Calu3 (cell line): ENCODE results near the gene RPS6KA4. TPM values are rescaled to one million over a fixed set of nuclear protein-coding genes. Genes with fewer than 3 reads are reported as not detected.

Source experiments
- BruUV-seq: library from RNA; stranded (reverse); fragments of 400-500 nt; replicated peaks from 2 replicates; lab custom pipeline; 2021; lab: Mats Ljungman, UMichigan
- CTCF ChIA-PET: fragments of 300-600 bp; sonication (Branson Sonifier 250); formaldehyde crosslinking; loops from one replicate; lab custom pipeline; 2022; ENCODE audit warnings: antibody characterized with exemption; lab: Charles Lee
- DNase-seq: peaks from one replicate; pipeline ENCODE4 v3.0.0; 2022
- H3K27ac Mint-ChIP-seq: one replicate; pipeline ENCODE4 v1.8.0; 2022; ENCODE audit warnings: mixed read lengths; ENCODE audit not compliant: unreplicated experiment
- H3K27me3 Mint-ChIP-seq: one replicate; pipeline ENCODE4 v1.8.0; 2022; ENCODE audit warnings: mixed read lengths; ENCODE audit not compliant: unreplicated experiment
- H3K36me3 Mint-ChIP-seq: one replicate; pipeline ENCODE4 v1.8.0; 2022; ENCODE audit warnings: mild to moderate bottlenecking, moderate library complexity, mixed read lengths; ENCODE audit not compliant: insufficient read depth, unreplicated experiment
- H3K4me1 Mint-ChIP-seq: one replicate; pipeline ENCODE4 v1.8.0; 2022; ENCODE audit warnings: mild to moderate bottlenecking, low read depth, mixed read lengths; ENCODE audit not compliant: unreplicated experiment
- H3K4me3 Mint-ChIP-seq: one replicate; pipeline ENCODE4 v1.8.0; 2022; ENCODE audit warnings: mild to moderate bottlenecking, low read depth, moderate library complexity, mixed read lengths; ENCODE audit not compliant: unreplicated experiment
- H3K9me3 Mint-ChIP-seq: one replicate; pipeline ENCODE4 v1.8.0; 2022; ENCODE audit warnings: low read depth, mixed read lengths; ENCODE audit not compliant: unreplicated experiment
- intact Hi-C: fragments of 100-400 bp; cut with micrococcal nuclease; formaldehyde crosslinking; loops from one replicate; pipeline ENCODE4 v1.10.0; 2022; ENCODE audit not compliant: unreplicated experiment
- total RNA-seq: library from RNA; stranded (reverse); gene quantifications from 2 replicates; pipeline ENCODE4 v1.2.3, GENCODE V29; 2022
- TF ChIP-seq, protein P1 (sequence below): fragments of 200-600 bp; IDR thresholded peaks from one replicate; pipeline ENCODE4 v1.8.0; 2022; ENCODE audit warnings: antibody characterized with exemption; ENCODE audit not compliant: unreplicated experiment

Gene RPS6KA4
- total RNA-seq, 1 experiment from 2014 or later: 46.0 TPM

DNA sequence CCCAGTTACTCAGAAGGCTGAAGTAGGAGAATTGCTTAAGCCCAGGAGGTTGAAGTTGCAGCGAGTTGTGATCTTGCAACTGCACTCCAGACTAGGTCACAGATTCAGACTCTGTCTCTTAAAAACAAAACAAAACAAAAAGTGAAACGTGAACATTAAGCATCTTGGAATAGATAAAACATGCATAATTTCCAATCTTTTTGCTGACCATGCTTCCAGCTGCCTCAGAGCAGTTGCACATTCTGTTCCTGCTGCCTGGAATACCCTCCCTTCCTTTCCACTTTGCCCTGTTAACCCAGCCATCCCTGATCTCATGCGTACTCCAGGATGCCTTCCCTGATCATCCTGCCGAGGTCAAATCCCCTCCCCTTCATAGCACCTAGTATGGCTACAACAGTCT, 19.7 kb upstream of the RPS6KA4 start:
- no TSS peak for BruUV-seq
- intact Hi-C loops: no loop called here
- CTCF ChIA-PET: no interaction called here
- Mint-ChIP-seq H3K9me3 (no peaks in the 10 kb centered on the region), H3K27me3 (no peaks in the 10 kb centered on the region), H3K36me3 (peaks cover 8% of the 10 kb centered on the region), H3K4me3 (no peak overlapping the region), H3K4me1 (peaks cover 14% of the 10 kb centered on the region), H3K27ac (no peak overlapping the region)
- no peak for DNase-seq
- TF ChIP-seq, protein P1, sequence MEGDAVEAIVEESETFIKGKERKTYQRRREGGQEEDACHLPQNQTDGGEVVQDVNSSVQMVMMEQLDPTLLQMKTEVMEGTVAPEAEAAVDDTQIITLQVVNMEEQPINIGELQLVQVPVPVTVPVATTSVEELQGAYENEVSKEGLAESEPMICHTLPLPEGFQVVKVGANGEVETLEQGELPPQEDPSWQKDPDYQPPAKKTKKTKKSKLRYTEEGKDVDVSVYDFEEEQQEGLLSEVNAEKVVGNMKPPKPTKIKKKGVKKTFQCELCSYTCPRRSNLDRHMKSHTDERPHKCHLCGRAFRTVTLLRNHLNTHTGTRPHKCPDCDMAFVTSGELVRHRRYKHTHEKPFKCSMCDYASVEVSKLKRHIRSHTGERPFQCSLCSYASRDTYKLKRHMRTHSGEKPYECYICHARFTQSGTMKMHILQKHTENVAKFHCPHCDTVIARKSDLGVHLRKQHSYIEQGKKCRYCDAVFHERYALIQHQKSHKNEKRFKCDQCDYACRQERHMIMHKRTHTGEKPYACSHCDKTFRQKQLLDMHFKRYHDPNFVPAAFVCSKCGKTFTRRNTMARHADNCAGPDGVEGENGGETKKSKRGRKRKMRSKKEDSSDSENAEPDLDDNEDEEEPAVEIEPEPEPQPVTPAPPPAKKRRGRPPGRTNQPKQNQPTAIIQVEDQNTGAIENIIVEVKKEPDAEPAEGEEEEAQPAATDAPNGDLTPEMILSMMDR: no peak

DNA sequence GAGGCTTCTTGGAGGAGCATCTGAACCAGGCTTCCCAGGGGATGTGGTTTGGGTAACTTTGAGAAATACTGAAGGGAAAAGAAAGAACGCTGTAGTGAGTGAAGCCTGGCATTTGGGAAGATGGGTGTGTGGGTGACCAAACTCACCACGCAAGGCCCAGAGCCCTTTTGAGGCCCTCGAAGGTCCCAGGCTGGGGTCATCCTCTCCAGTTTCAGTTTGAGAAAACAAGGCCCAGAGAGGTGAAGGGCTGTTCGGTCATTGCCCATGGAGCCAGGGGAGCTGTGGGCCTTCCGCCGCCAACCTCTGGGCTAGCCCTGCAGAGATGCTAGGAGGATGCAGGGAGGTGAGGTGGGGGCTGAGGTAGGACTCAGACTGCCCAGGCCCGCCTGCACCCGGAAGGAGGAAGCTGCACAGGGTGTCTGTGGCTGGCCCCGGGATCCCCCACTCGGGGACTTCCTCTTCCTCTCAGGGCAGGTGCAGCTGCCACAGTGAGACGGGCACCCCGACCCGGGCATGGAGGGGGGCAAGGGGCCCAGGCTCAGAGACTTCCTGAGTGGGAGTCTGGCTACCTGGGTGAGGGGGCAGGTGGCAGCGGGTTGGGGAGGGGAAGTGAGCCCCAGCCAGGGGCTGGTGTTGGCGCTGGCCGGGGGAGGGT, 19.1 kb upstream of the RPS6KA4 start, which contains the start of gene CCDC88B:
CCDC88B (plus strand) TSS at position 451 of the 655 bp plus-strand sequence; CDS start at position 514, 63 bp downstream.
- H3K27ac Mint-ChIP-seq: no peak within 1 kb of the TSS
- CTCF ChIA-PET: no interaction called here
- peaks cover 10% of the 10 kb centered on the region for H3K4me1 Mint-ChIP-seq
- H3K4me3 Mint-ChIP-seq: no peak within 1 kb of the TSS
- DNase-seq: no peak
- intact Hi-C loops: no loop called here
- H3K27me3 Mint-ChIP-seq: no peaks in the 10 kb centered on the region
- no TSS peak for BruUV-seq
- peaks cover 6% of the 10 kb centered on the region for H3K36me3 Mint-ChIP-seq
- TF ChIP-seq, protein P1: no peak
- H3K9me3 Mint-ChIP-seq: no peaks in the 10 kb centered on the region

DNA sequence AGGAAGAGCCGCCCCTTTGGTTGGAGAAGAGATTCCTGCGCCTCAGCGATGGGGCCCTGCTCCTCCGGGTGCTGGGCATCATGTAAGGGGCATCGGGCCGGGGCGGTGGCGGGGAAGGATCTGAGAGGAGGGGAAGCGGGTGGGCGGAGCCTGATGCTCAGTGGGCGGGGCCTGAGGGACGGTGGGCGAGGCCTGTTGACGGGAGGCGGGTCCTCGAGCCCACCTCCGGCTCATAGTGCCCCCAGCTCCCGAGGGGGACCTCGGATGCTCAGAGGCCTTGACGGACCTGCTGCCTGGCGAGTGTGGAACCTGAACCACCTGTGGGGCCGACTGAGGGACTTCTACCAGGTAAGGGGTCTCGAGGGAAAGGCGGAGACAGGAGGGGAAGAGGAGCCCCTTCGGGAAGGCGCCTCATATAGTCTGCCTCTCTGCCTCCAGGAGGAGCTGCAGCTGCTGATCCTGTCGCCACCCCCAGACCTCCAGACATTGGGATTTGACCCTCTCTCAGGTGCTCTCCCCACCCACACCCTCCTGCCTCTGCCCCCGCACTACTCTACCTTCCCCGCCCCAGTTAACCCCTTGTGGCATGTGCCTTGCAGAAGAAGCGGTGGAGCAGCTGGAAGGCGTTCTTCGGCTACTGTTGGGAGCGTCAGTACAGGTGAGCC, 18.2 kb upstream of the RPS6KA4 start:
- DNase-seq: no peak
- peaks cover under 1% of the 10 kb centered on the region for H3K4me1 Mint-ChIP-seq
- intact Hi-C loops: no loop called here
- TF ChIP-seq, protein P1: no peak
- no peaks in the 10 kb centered on the region for H3K27me3 Mint-ChIP-seq
- H3K27ac Mint-ChIP-seq: no peak overlapping the region
- no peaks in the 10 kb centered on the region for H3K36me3 Mint-ChIP-seq
- H3K4me3 Mint-ChIP-seq: peak overlapping the region; percentile 14
- CTCF ChIA-PET: interaction anchor here (1.2 kb wide), 1 partner anchor 14 kb away, joined by 6 read pairs; no protein-coding TSS in a partner anchor
- BruUV-seq: no TSS peak
- no peaks in the 10 kb centered on the region for H3K9me3 Mint-ChIP-seq

DNA sequence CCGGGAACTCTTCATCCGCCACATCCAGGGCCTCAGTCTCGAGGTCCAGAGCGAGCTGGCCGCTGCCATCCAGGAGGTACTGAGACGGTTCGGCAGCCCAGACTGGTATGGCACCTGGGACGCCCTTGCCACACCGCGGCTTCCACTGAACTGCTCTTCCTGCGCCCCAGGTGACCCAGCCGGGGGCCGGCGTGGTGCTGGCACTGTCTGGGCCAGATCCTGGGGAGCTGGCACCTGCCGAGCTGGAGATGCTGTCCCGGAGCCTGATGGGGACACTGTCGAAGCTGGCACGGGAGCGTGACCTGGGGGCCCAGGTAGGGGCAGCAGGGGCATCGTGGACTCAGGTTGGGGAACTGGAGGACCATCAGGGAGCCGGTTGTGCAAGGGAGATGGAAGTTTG, 17.5 kb upstream of the RPS6KA4 start:
- H3K27me3 Mint-ChIP-seq: no peaks in the 10 kb centered on the region
- H3K27ac Mint-ChIP-seq: no peak overlapping the region
- DNase-seq: no peak
- intact Hi-C loops: no loop called here
- H3K36me3 Mint-ChIP-seq: no peaks in the 10 kb centered on the region
- TF ChIP-seq, protein P1: no peak
- CTCF ChIA-PET: interaction anchor here (1.2 kb wide), 1 partner anchor 14 kb away, joined by 6 read pairs; no protein-coding TSS in a partner anchor
- no peaks in the 10 kb centered on the region for H3K4me1 Mint-ChIP-seq
- no TSS peak for BruUV-seq
- H3K4me3 Mint-ChIP-seq: peak overlapping the region; percentile 14
- H3K9me3 Mint-ChIP-seq: no peaks in the 10 kb centered on the region
